ENCODE data around the gene LYST.

- TF ChIP-seq CTCF (conservative IDR thresholded peaks at IDR 0.05; ENCODE audit: low read length), result no peak
- TF ChIP-seq EZH2phosphoT487 (IDR thresholded peaks at IDR 0.05; ENCODE audit: borderline replicate concordance), result no peak
These were observed 8.9 kb downstream of the LYST start for GRCh38 chr1:235857756-235858155.
